HepG2 (cell line): ENCODE data around the gene TBX21. TPM values are rescaled to one million over a fixed set of nuclear protein-coding genes. Genes with fewer than 3 reads are reported as not detected.

ENCODE experiments used
- ATAC-seq: fragments of 200-7000 bp; cut with Tn5 transposase; 3 replicates; pipeline ENCODE4 v1.9.1; 2020; ENCODE audit warnings: mild to moderate bottlenecking, moderate library complexity
- BruUV-seq: library from RNA; stranded (reverse); fragments of 400-500 nt; replicated peaks from 2 replicates; lab custom pipeline; 2021; lab: Mats Ljungman, UMichigan
- CTCF ChIA-PET: fragments of 300-600 bp; formaldehyde crosslinking; extraction: SDS; loops from one replicate; lab custom pipeline; 2021; ENCODE audit warnings: low total read pairs, inconsistent platforms, low intra/inter-chr PET ratio; lab: Yijun Ruan, JAX
- POLR2A ChIA-PET: fragments of 350-600 bp; sonication (Branson Sonifier 250); formaldehyde crosslinking; loops from one replicate; lab custom pipeline; 2020; ENCODE audit warnings: antibody characterized with exemption, inconsistent platforms; lab: Yijun Ruan, JAX
- DNase-seq: peaks from one replicate; pipeline ENCODE4 v3.0.0-alpha.2; 2015; ENCODE audit warnings: low spot score
- FAIRE-seq: peaks from 3 replicates; lab custom pipeline; 2011; peaks lifted over from hg19 to GRCh38; lab: Jason Lieb, UNC
- H2AFZ ChIP-seq: one replicate; pipeline ENCODE4 v1.6.1; 2011; ENCODE audit warnings: low read length, inconsistent platforms
- H3K27ac ChIP-seq: fragments of 300-600 bp; 3 replicates; pipeline ENCODE4 v1.8.0; 2011; ENCODE audit warnings: mixed run types, mild to moderate bottlenecking, mixed read lengths, low read length, inconsistent platforms; ENCODE audit not compliant: insufficient read depth; ENCODE audit errors: extremely low read length
- H3K27me3 ChIP-seq, 2 experiments: fragments of 200-600 bp in 1 of 2; 2 replicates in 1 of 2; 3 replicates in 1 of 2; pipeline versions ENCODE4 v1.6.0 to v1.8.0; 2011; ENCODE audit warnings: low read length in 2 of 2, mild to moderate bottlenecking in 2 of 2, moderate library complexity in 2 of 2, inconsistent platforms in 1 of 2; ENCODE audit not compliant: insufficient read depth in 2 of 2, control insufficient read depth in 1 of 2
- H3K36me3 ChIP-seq, 2 experiments: fragments of 200-600 bp in 1 of 2; replicated peaks in 1 of 2; 2 replicates in 1 of 2; 3 replicates in 1 of 2; pipeline versions ENCODE4 v1.5.1 to v1.8.0; 2011; ENCODE audit warnings: low read length in 2 of 2, inconsistent platforms in 1 of 2; ENCODE audit not compliant: insufficient read depth in 2 of 2, control insufficient read depth in 1 of 2
- H3K4me1 ChIP-seq: 2 replicates; pipeline ENCODE4 v1.5.1; 2012; ENCODE audit warnings: low read length, inconsistent platforms; ENCODE audit not compliant: insufficient read depth
- H3K4me2 ChIP-seq: 2 replicates; pipeline ENCODE4 v1.6.0; 2011; ENCODE audit warnings: low read depth, low read length, inconsistent platforms
- H3K4me3 ChIP-seq, 3 experiments: fragments of 200-600 bp in 1 of 3; sonication (generic), shearing (Covaris generic) in 1 of 3; replicated peaks in 1 of 3; 2 replicates each; pipeline ENCODE4 v1.5.1; 2011 to 2016; ENCODE audit warnings: low read length in 3 of 3, inconsistent platforms in 2 of 3, low read depth in 2 of 3, mild to moderate bottlenecking in 2 of 3, control low read depth in 1 of 3, mixed read lengths in 1 of 3; ENCODE audit not compliant: insufficient read depth in 1 of 3
- H3K79me2 ChIP-seq: one replicate; pipeline ENCODE4 v1.6.1; 2011; ENCODE audit warnings: low read length, inconsistent platforms; ENCODE audit not compliant: insufficient read depth
- H3K9ac ChIP-seq: 2 replicates; pipeline ENCODE4 v1.6.0; 2011; ENCODE audit warnings: mild to moderate bottlenecking, low read depth, low read length, inconsistent platforms; ENCODE audit not compliant: insufficient read depth
- H3K9me3 ChIP-seq: 2 replicates; pipeline ENCODE4 v1.5.1; 2012; ENCODE audit warnings: mild to moderate bottlenecking, low read length
- H4K20me1 ChIP-seq: 2 replicates; pipeline ENCODE4 v1.6.0; 2011; ENCODE audit warnings: inconsistent platforms, mild to moderate bottlenecking, low read length, moderate library complexity; ENCODE audit not compliant: insufficient read depth
- CTCF ChIP-seq: sonication (generic); formaldehyde crosslinking; IDR thresholded peaks from 2 replicates; pipeline ENCODE4 v1.5.0; 2020; ENCODE audit warnings: mild to moderate bottlenecking, missing genetic modification reagents, moderate library complexity
- HNF4A ChIP-seq: sonication (generic); formaldehyde crosslinking; IDR thresholded peaks from 2 replicates; pipeline ENCODE4 v1.4.0; 2020; ENCODE audit warnings: missing genetic modification reagents
- MAZ ChIP-seq, 2 experiments: sonication (generic) in 1 of 2; formaldehyde crosslinking in 1 of 2; IDR thresholded peaks; 2 replicates each; pipeline versions ENCODE4 v1.5.0 to v1.6.1; 2012 to 2020; ENCODE audit warnings: low read depth in 2 of 2, mild to moderate bottlenecking in 2 of 2, borderline replicate concordance in 1 of 2, improper control_type of control experiment in 1 of 2, low read length in 1 of 2, missing genetic modification reagents in 1 of 2, moderate library complexity in 1 of 2
- SP5 ChIP-seq: IDR thresholded peaks from 2 replicates; pipeline ENCODE4 v1.6.1; 2016; ENCODE audit warnings: low read depth, borderline replicate concordance
- THAP9 ChIP-seq: sonication (generic); formaldehyde crosslinking; IDR thresholded peaks from 2 replicates; pipeline ENCODE4; 2020; ENCODE audit warnings: missing genetic modification reagents, mild to moderate bottlenecking, borderline replicate concordance
- TRIM24 ChIP-seq: sonication (generic); formaldehyde crosslinking; IDR thresholded peaks from 2 replicates; pipeline ENCODE4 v1.8.0; 2022; ENCODE audit warnings: mild to moderate bottlenecking, missing genetic modification reagents
- ZNF704 ChIP-seq: sonication (generic); formaldehyde crosslinking; IDR thresholded peaks from 2 replicates; pipeline ENCODE4 v1.8.1; 2023; ENCODE audit warnings: mild to moderate bottlenecking, inconsistent platforms, moderate library complexity, missing genetic modification reagents, borderline replicate concordance
- WGBS: methylation state at CpG from one replicate; pipeline ENCODE4 v1.1.6; 2017; ENCODE audit warnings: low lambda C conversion rate; 5-methylcytosine and 5-hydroxymethylcytosine counted together
- in situ Hi-C: cut with HindIII; loops from 2 replicates; pipeline ENCODE4 v1.10.0; 2017; ENCODE audit warnings: low pct_unique_long_range_greater_than_20kb; ENCODE audit not compliant: extremely low pct_ligation_motif_present
- intact Hi-C: fragments of 100-400 bp; cut with micrococcal nuclease; formaldehyde crosslinking; loops from one replicate; pipeline ENCODE4 v1.10.0; 2022; ENCODE audit not compliant: unreplicated experiment
- polyA plus RNA-seq, 8 experiments: library from polyadenylated mRNA; depleted of rRNA in 3 of 8; stranded (reverse) in 7 of 8; unstranded in 1 of 8; fragments of >200 nt; fragmentation: Illumina TruSeq in 4 of 8; extraction: Trizol in 4 of 8; gene quantifications; 2 replicates each; pipeline versions ENCODE4 v1.2.1 to v1.2.3, GENCODE V29; 2011 to 2016; ENCODE audit warnings: low read depth in 4 of 8, missing spikeins in 1 of 8, mixed read lengths in 1 of 8; ENCODE audit not compliant: insufficient read depth in 1 of 8
- total RNA-seq, 5 experiments: library from RNA; depleted of rRNA; stranded (reverse); fragments of >200 nt; fragmentation: Illumina TruSeq; extraction: Trizol; gene quantifications; 2 replicates each; pipeline ENCODE4 v1.2.3, GENCODE V29; 2016; ENCODE audit warnings: low read depth in 1 of 5

TBX21 gene
- total and polyA plus RNA-seq, 2 of the 13 experiments (the other 11 are each of a cell fraction or from before 2014, with no cell fraction given) = not detected

DNA sequence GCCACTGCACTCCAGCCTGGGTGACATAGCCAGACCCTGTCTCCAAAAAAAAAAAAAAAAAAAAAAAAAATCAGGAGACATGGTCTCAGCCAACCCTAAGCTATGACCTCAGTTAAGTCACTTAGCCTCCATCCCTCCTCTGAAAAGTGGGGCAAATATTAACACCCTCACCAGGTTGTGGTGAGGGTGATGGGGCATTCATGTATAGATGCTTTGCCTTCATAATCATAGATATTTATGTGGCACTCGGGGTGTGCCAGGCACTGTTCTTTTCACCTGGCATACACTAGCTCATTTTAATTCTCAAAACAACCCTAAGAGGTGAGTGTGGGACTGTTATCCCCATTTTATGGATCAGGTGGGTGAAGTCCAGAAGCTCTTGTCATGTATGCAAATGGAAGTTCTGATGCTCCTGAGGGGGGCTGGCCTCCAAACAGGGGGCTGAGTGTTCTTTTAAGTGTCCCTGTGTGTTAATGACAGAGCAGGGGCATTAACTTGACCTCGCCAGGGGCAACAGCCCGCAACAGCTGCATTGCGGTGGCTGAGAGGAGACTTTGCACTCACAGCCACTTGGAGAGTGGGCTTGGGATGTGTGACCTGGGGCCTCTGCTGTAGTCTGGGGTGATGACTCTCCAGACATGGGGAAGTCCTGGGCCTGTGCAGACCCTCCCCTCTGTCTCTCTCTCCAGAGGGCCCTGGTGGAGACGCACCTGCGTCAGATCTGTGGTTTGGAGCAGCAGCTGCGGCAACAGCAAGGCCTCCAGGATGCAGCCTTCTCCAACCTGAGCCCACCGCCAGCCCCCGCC, 34.9 kb upstream of the TBX21 start:
- no peaks in the 10 kb centered on the region for H4K20me1 ChIP-seq
- peak; percentile 27; the same call in 1 of the 2 replicates for TF ChIP-seq HNF4A (CRISPR knock-in tag)
- TF ChIP-seq SP5 (CRISPR knock-in tag) = no peak
- POLR2A ChIA-PET = no interaction called here
- no peak for DNase-seq
- H3K4me1 ChIP-seq = peaks cover 22% of the 10 kb centered on the region
- no peak for ATAC-seq
- H3K4me3 ChIP-seq = no peak overlapping the region
- CTCF ChIA-PET = interaction anchor here (1.3 to 1.5 kb wide), 2 partner anchors 44 to 47 kb away, joined by 3 to 5 read pairs; no protein-coding TSS in a partner anchor
- no peak overlapping the region for H3K27ac ChIP-seq
- FAIRE-seq = no peak
- H3K79me2 ChIP-seq = no peaks in the 10 kb centered on the region
- in situ Hi-C loops = no loop called here
- intact Hi-C loops = loop anchor here (2.0 kb wide), 1 partner anchor 45 kb away; no protein-coding TSS in a partner anchor
- WGBS = 55% methylated on average over 8 of the region's 9 CpGs
- no peak overlapping the region for H3K9ac ChIP-seq
- H3K4me2 ChIP-seq = no peak overlapping the region
- H3K36me3 ChIP-seq = peaks cover 0 to 1% of the 10 kb centered on the region in 2 experiments; a peak in 1 of 5 replicates
- no peak overlapping the region for H2AFZ ChIP-seq
- H3K27me3 ChIP-seq = no peaks in the 10 kb centered on the region
- H3K9me3 ChIP-seq = no peaks in the 10 kb centered on the region
- BruUV-seq = no TSS peak

DNA sequence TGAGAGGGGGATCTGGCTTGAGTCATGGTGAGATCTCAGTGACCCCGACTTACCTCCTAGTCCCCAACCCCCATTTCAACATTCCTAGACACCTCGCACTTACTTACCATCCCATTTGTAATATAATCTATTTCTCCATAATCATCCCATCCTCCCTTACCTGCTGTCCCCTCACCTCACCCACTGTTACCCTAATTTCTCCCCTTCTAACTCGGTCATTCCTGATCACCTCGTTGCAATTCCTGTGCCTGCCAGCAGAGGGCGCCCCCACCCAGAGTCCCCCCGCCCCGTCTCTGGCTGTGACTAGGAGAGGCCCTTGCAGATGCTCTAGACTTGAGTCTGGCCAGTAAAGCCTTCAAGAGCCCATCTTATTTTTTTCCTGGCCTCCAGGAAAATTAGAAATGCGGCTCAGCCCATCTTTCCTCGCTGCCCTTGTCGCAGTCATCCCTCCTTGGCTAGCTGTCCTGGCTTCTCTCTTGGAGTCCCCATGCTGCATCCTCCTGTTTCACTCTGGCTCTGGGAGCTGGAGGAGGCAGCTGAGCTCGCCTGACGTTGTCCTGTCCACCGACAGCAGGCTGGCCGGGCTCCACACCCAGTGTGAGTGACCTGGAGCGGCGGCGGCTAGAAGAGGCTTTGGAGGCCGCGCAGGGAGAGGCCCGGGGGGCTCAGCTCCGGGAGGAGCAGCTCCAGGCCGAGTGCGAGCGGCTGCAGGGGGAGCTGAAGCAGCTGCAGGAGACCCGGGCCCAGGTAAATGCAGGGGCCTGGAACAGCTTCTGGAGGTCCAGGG, 34.1 kb upstream of the TBX21 start:
- Histone ChIP-seq H3K4me3 (no peak overlapping the region), H3K4me2 (no peak overlapping the region), H3K9me3 (no peaks in the 10 kb centered on the region), H3K27ac (no peak overlapping the region), H2AFZ (no peak overlapping the region), H3K9ac (no peak overlapping the region), H3K79me2 (no peaks in the 10 kb centered on the region), H4K20me1 (no peaks in the 10 kb centered on the region), H3K36me3 (peaks cover 0 to 1% of the 10 kb centered on the region in 2 experiments; a peak in 1 of 5 replicates), H3K27me3 (no peaks in the 10 kb centered on the region), H3K4me1 (peaks cover 18% of the 10 kb centered on the region)
- intact Hi-C loops (loop anchor here (2.0 kb wide), 1 partner anchor 44 kb away; no protein-coding TSS in a partner anchor), in situ Hi-C loops (no loop called here)
- FAIRE-seq (peak; percentile 62), ATAC-seq (peak; percentile 51), DNase-seq (no peak)
- BruUV-seq = no TSS peak
- CTCF ChIA-PET = interaction anchor here (0.6 to 1.5 kb wide), 3 partner anchors 19 to 46 kb away, joined by 3 to 5 read pairs (median 3); no protein-coding TSS in a partner anchor
- POLR2A ChIA-PET = no interaction called here
- WGBS = 53% methylated on average over 25 of the region's 25 CpGs
- TF ChIP-seq THAP9 (CRISPR knock-in tag) (peak; percentile 28; the same call in 1 of the 2 replicates), TRIM24 (no peak), ZNF704 (no peak), CTCF (CRISPR knock-in tag) (peak; percentile 87), MAZ (IDR thresholded peaks at IDR 0.05; ENCODE audit: borderline replicate concordance, low read depth, low read length) (peak; percentile 57; the same call in 1 of the 2 replicates), MAZ (CRISPR knock-in tag; IDR thresholded peaks at IDR 0.05; ENCODE audit: low read depth) (no peak)
